ENCODE measurements around the gene PPP6R2. TPM values are rescaled to one million over a fixed set of nuclear protein-coding genes. Genes with fewer than 3 reads are reported as not detected.

Gene PPP6R2
- total RNA-seq, 1 experiment from 2014 or later: 42.6 TPM

DNA sequence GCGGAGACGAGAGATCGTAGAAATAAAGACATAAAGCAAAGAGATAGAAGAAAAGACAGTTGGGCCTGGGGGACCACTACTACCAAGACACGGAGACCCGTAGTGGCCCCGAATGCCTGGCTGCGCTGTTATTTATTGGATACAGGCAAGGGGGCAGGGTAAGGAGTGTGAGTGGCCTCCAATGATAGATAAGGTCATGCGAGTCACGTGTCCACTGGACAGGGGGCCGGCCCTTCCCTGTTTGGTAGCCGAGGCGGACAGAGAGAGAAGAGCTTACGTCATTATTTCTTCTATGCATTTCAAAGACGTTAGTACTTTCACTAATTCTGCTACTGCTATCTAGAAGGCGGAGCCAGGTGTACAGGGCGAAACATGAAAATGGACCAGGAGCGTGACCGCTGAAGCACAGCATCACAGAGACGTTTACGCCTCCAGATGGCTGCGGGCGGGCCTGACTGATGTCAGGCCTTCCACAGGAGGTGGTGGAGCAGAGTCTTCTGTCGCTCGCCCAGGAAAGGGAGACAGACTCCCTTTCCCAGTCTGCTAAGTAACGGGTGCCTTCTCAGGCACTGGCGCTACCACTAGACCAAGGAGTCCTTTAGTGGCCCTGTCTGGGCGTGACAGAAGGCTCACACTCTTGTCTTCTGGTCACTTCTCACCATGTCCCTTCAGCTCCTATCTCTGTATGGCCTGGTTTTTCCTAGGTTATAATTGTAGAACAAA is 24.8 kb downstream of the PPP6R2 start:
- Histone ChIP-seq H2BK15ac (ENCODE audit: low read depth, low read length) (no peak overlapping the region), H3K4me2 (ENCODE audit: insufficient read depth, insufficient read length, low read length) (no peak overlapping the region), H2BK120ac (ENCODE audit: low read depth, low read length, poor library complexity, severe bottlenecking) (no peak overlapping the region), H4K8ac (replicated peaks; ENCODE audit: insufficient read length, low read depth, low read length) (no peak overlapping the region), H4K5ac (ENCODE audit: insufficient read length, low read depth, low read length) (no peak overlapping the region), H3K79me2 (ENCODE audit: insufficient read depth, low read length) (no peaks in the 10 kb centered on the region), H2BK5ac (ENCODE audit: insufficient read length, low read length) (no peak overlapping the region), H2AK5ac (ENCODE audit: insufficient read length, low read length) (no peak overlapping the region), H3K56ac (ENCODE audit: insufficient read length, low read depth, low read length) (no peak overlapping the region), H3K4me1 (ENCODE audit: insufficient read depth, low read length) (no peaks in the 10 kb centered on the region), H2BK20ac (ENCODE audit: low read depth, low read length, poor library complexity, severe bottlenecking) (no peak overlapping the region), H3K79me1 (ENCODE audit: insufficient read depth, low read depth, low read length, poor library complexity, severe bottlenecking) (peaks cover 8% of the 10 kb centered on the region), H3K23ac (ENCODE audit: insufficient read length, low read depth, low read length) (no peak overlapping the region), H3T11ph (ENCODE audit: low read length) (no peak overlapping the region), H3K9ac (ENCODE audit: extremely low read depth, insufficient read length, low read length) (no peak overlapping the region), H3K4ac (ENCODE audit: low read depth, low read length) (no peak overlapping the region), H3K14ac (ENCODE audit: insufficient read depth, low read length) (no peak overlapping the region), H3K18ac (ENCODE audit: insufficient read length, low read depth, low read length) (no peak overlapping the region), H2AFZ (ENCODE audit: low read length) (no peak overlapping the region), H3K23me2 (ENCODE audit: insufficient read length, low read depth, low read length, poor library complexity, severe bottlenecking) (no peaks in the 10 kb centered on the region), H3K27me3 (ENCODE audit: insufficient read depth, low read length) (no peaks in the 10 kb centered on the region), H3K27ac (ENCODE audit: insufficient read length, low read depth, low read length) (no peak overlapping the region), H4K91ac (ENCODE audit: insufficient read length, low read depth, low read length) (no peak overlapping the region), H4K20me1 (ENCODE audit: control insufficient read depth, insufficient read depth, insufficient read length) (no peaks in the 10 kb centered on the region), H3K9me3 (ENCODE audit: control insufficient read depth, low read depth, low read length) (no peaks in the 10 kb centered on the region), H2BK12ac (ENCODE audit: insufficient read length, low read depth, low read length) (no peak overlapping the region)
- H3K4me3 Mint-ChIP-seq: no peak overlapping the region
- WGBS (ENCODE audit: extremely low coverage, insufficient read length, low lambda C conversion rate): no CpG with 5 or more reads among the region's 27 CpGs
- no peak for DNase-seq
- TF ChIP-seq, protein P1, sequence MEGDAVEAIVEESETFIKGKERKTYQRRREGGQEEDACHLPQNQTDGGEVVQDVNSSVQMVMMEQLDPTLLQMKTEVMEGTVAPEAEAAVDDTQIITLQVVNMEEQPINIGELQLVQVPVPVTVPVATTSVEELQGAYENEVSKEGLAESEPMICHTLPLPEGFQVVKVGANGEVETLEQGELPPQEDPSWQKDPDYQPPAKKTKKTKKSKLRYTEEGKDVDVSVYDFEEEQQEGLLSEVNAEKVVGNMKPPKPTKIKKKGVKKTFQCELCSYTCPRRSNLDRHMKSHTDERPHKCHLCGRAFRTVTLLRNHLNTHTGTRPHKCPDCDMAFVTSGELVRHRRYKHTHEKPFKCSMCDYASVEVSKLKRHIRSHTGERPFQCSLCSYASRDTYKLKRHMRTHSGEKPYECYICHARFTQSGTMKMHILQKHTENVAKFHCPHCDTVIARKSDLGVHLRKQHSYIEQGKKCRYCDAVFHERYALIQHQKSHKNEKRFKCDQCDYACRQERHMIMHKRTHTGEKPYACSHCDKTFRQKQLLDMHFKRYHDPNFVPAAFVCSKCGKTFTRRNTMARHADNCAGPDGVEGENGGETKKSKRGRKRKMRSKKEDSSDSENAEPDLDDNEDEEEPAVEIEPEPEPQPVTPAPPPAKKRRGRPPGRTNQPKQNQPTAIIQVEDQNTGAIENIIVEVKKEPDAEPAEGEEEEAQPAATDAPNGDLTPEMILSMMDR (conservative IDR thresholded peaks at IDR 0.05): no peak
- no peaks in the 10 kb centered on the region for H3K9me3 Mint-ChIP-seq
- no peaks in the 10 kb centered on the region for H3K27me3 Mint-ChIP-seq (ENCODE audit: low read depth)
- peak overlapping the region in 1 of 3 experiments; percentile 51; a peak in 1 of 7 replicates for H3K27ac Mint-ChIP-seq
- peaks cover 11 to 35% (median 27%) of the 10 kb centered on the region in 3 experiments; a peak in 6 of 7 replicates for H3K36me3 Mint-ChIP-seq (ENCODE audit: insufficient read depth in 1 of 3, low read depth in 3 of 3)
- no peaks in the 10 kb centered on the region for H3K4me1 Mint-ChIP-seq

Data from H9 (cell line).